HG03280 (cell line): Measurements from ENCODE around the gene GRAP.
"Not testable (repeated sequence)": the region's sequence is repeated elsewhere in the genome, so short reads cannot be mapped to it uniquely, and the experiment has no call there.

Experiments
- ATAC-seq: cut with Tn5 transposase; IDR thresholded peaks from one replicate; pipeline ENCODE4 v1.9.1; 2021; ENCODE audit warnings: mild to moderate bottlenecking, moderate library complexity; ENCODE audit not compliant: unreplicated experiment

Gene GRAP

GRCh38 chr17:19046782-19047375 lies at the start of gene GRAP:
Gene GRAP (minus strand): TSS chr17:19046957. CDS start chr17:19046926, 31 bp downstream.
- not testable (repeated sequence) for ATAC-seq

GRCh38 chr17:19093684-19094438 lies 47.1 kb upstream of the GRAP start:
- not testable (repeated sequence) for ATAC-seq

GRCh38 chr17:19092737-19093683 lies 46.3 kb upstream of the GRAP start:
- ATAC-seq: not testable (repeated sequence)

- ATAC-seq: not testable (repeated sequence)
Observed at GRCh38 chr17:19090058-19090772, 43.5 kb upstream of the GRAP start.

GRCh38 chr17:19088804-19089685 lies 42.3 kb upstream of the GRAP start:
- ATAC-seq: not testable (repeated sequence)

- not testable (repeated sequence) for ATAC-seq
Observed at GRCh38 chr17:19077386-19077785, 30.6 kb upstream of the GRAP start.

- ATAC-seq: peak; percentile 46
Observed at GRCh38 chr17:19076398-19077192, 29.8 kb upstream of the GRAP start.

GRCh38 chr17:19070318-19071168 lies 23.8 kb upstream of the GRAP start:
- peak; percentile 78 for ATAC-seq

- ATAC-seq: not testable (repeated sequence)
Observed at GRCh38 chr17:19064378-19064777, 17.6 kb upstream of the GRAP start.

GRCh38 chr17:19063326-19063956 lies 16.7 kb upstream of the GRAP start:
- ATAC-seq: not testable (repeated sequence)

- peak; percentile 67 for ATAC-seq
Observed at GRCh38 chr17:19062718-19063325, 16.1 kb upstream of the GRAP start.

GRCh38 chr17:19062009-19062717 lies 15.4 kb upstream of the GRAP start:
- peak; percentile 37 for ATAC-seq

GRCh38 chr17:19055447-19055846 lies 8.7 kb upstream of the GRAP start:
- ATAC-seq: peak; percentile 61

- not testable (repeated sequence) for ATAC-seq
Observed at GRCh38 chr17:19048826-19049225, 2.1 kb upstream of the GRAP start.

- ATAC-seq: not testable (repeated sequence)
Observed at GRCh38 chr17:19047510-19047909, 753 bp upstream of the GRAP start.

- ATAC-seq: not testable (repeated sequence)
Observed at GRCh38 chr17:19044643-19045042, 2.1 kb downstream of the GRAP start.
